HCT116 (cell line): Measurements from ENCODE around the gene TANGO6. TPM values are rescaled to one million over a fixed set of nuclear protein-coding genes. Genes with fewer than 3 reads are reported as not detected.

Experiments
- ATAC-seq: fragments of 200-7000 bp; cut with Tn5 transposase; 2 replicates; pipeline ENCODE4 v1.9.1; 2020; ENCODE audit warnings: mild to moderate bottlenecking, moderate library complexity
- BruUV-seq: library from RNA; stranded (reverse); fragments of 400-500 nt; replicated peaks from 2 replicates; lab custom pipeline; 2021; lab: Mats Ljungman, UMichigan
- CTCF ChIA-PET: fragments of 300-600 bp; sonication (Branson Sonifier 250); formaldehyde crosslinking; loops from one replicate; lab custom pipeline; 2021; ENCODE audit warnings: antibody characterized with exemption; lab: Charles Lee
- POLR2A ChIA-PET: fragments of 300-600, 350-600 bp; sonication (Branson Sonifier 250); formaldehyde crosslinking; loops from one replicate; lab custom pipeline; 2021; ENCODE audit warnings: antibody characterized with exemption; lab: Charles Lee
- RAD21 ChIA-PET, 2 experiments: fragments of 300-600 bp; sonication (Branson Sonifier 250); formaldehyde crosslinking; loops; one replicate each; lab custom pipeline; 2023; ENCODE audit warnings: low total read pairs in 2 of 2; ENCODE audit not compliant: uncharacterized antibody in 2 of 2, unreplicated experiment in 2 of 2, low non-redundant PET in 1 of 2; lab: Charles Lee
- DNase-seq: peaks from one replicate; pipeline ENCODE4 v3.0.0-alpha.2; 2010; ENCODE audit warnings: low read depth, low spot score
- H2AFZ ChIP-seq: fragments of 200-600 bp; shearing (Covaris generic), sonication (generic); 2 replicates; pipeline ENCODE4 v1.6.1; 2017; ENCODE audit warnings: low read depth, mixed run types, mixed read lengths, antibody characterized with exemption, low read length; ENCODE audit not compliant: poor library complexity, severe bottlenecking
- H3K27ac ChIP-seq: 2 replicates; pipeline ENCODE4 v1.5.1; 2012; ENCODE audit warnings: low read depth, low read length
- H3K27me3 ChIP-seq: fragments of 200-600 bp; sonication (generic); 2 replicates; pipeline ENCODE4 v1.6.1; 2016; ENCODE audit warnings: mixed run types, low read length, mixed read lengths; ENCODE audit not compliant: insufficient read depth
- H3K36me3 ChIP-seq, 2 experiments: fragments of 200-500 bp in 1 of 2; fragments of 200-600 bp in 1 of 2; sonication (Bioruptor generic) in 1 of 2; sonication (generic) in 1 of 2; 2 replicates each; pipeline versions ENCODE4 v1.5.1 to v1.6.1; 2014 to 2016; ENCODE audit warnings: low read length in 2 of 2, inconsistent platforms in 1 of 2, mixed read lengths in 1 of 2, mixed run types in 1 of 2; ENCODE audit not compliant: insufficient read depth in 2 of 2, control insufficient read depth in 1 of 2
- H3K4me1 ChIP-seq, 2 experiments: fragments of 200-600 bp in 1 of 2; sonication (generic) in 1 of 2; 2 replicates each; pipeline versions ENCODE4 v1.5.1 to v1.6.1; 2012 to 2017; ENCODE audit warnings: low read length in 2 of 2, inconsistent platforms in 1 of 2, mild to moderate bottlenecking in 1 of 2, mixed read lengths in 1 of 2, mixed run types in 1 of 2, moderate library complexity in 1 of 2; ENCODE audit not compliant: insufficient read depth in 2 of 2, control insufficient read depth in 1 of 2
- H3K4me2 ChIP-seq: fragments of 200-600 bp; sonication (generic); 2 replicates; pipeline ENCODE4 v1.6.1; 2017; ENCODE audit warnings: mixed run types, low read length, mixed read lengths
- H3K4me3 ChIP-seq, 2 experiments: fragments of 200-600 bp in 1 of 2; sonication (generic) in 1 of 2; replicated peaks in 1 of 2; 2 replicates each; pipeline ENCODE4 v1.5.1; 2011 to 2016; ENCODE audit warnings: low read length in 2 of 2, control low read depth in 1 of 2, low read depth in 1 of 2, mild to moderate bottlenecking in 1 of 2, mixed read lengths in 1 of 2, mixed run types in 1 of 2
- H3K79me2 ChIP-seq: fragments of 200-600 bp; sonication (generic); 2 replicates; pipeline ENCODE4 v1.6.1; 2017; ENCODE audit warnings: mild to moderate bottlenecking, mixed run types, low read length, moderate library complexity, mixed read lengths; ENCODE audit not compliant: insufficient read depth
- H3K9ac ChIP-seq: fragments of 200-600 bp; sonication (generic); 2 replicates; pipeline ENCODE4 v1.6.1; 2016; ENCODE audit warnings: low read length, mixed read lengths
- H3K9me2 ChIP-seq: fragments of 200-600 bp; sonication (generic), shearing (Covaris generic); 2 replicates; pipeline ENCODE4 v1.6.1; 2017; ENCODE audit warnings: mixed run types, mild to moderate bottlenecking, moderate library complexity; ENCODE audit not compliant: insufficient read depth
- H3K9me3 ChIP-seq, 2 experiments: fragments of 200-500 bp in 1 of 2; fragments of 200-600 bp in 1 of 2; sonication (Bioruptor generic) in 1 of 2; sonication (generic) in 1 of 2; 2 replicates each; pipeline ENCODE4 v1.6.1; 2014 to 2017; ENCODE audit warnings: low read length in 2 of 2, mixed read lengths in 2 of 2, inconsistent platforms in 1 of 2, low read depth in 1 of 2, mild to moderate bottlenecking in 1 of 2, mixed run types in 1 of 2, moderate library complexity in 1 of 2; ENCODE audit not compliant: control insufficient read depth in 1 of 2, insufficient read depth in 1 of 2
- H4K20me1 ChIP-seq: fragments of 200-600 bp; sonication (generic), shearing (Covaris generic); 2 replicates; pipeline ENCODE4 v1.6.1; 2017; ENCODE audit warnings: mixed run types, mild to moderate bottlenecking, moderate library complexity; ENCODE audit not compliant: insufficient read depth
- CBX3 ChIP-seq: IDR thresholded peaks from 2 replicates; pipeline ENCODE4 v1.6.1; 2012; ENCODE audit warnings: low read depth
- CEBPB ChIP-seq: IDR thresholded peaks from 2 replicates; pipeline ENCODE4 v1.6.1; 2012; ENCODE audit warnings: low read depth
- EGR1 ChIP-seq: IDR thresholded peaks from 2 replicates; pipeline ENCODE4 v1.6.1; 2012; ENCODE audit warnings: low read depth
- EZH2phosphoT487 ChIP-seq: fragments of 200-600 bp; IDR thresholded peaks from 2 replicates; pipeline ENCODE4 v1.6.1; 2018; ENCODE audit warnings: antibody characterized with exemption, borderline replicate concordance
- RAD21 ChIP-seq: IDR thresholded peaks from 2 replicates; pipeline ENCODE4 v1.6.1; 2012; ENCODE audit warnings: low read depth, mild to moderate bottlenecking
- SRF ChIP-seq: IDR thresholded peaks from 2 replicates; pipeline ENCODE4 v1.6.1; 2012; ENCODE audit warnings: low read depth
- TCF7L2 ChIP-seq: IDR thresholded peaks from 2 replicates; pipeline ENCODE4 v1.7.0; 2011; ENCODE audit warnings: borderline replicate concordance, inconsistent platforms; ENCODE audit not compliant: insufficient read depth, insufficient read length; ENCODE audit errors: extremely low read depth
- YY1 ChIP-seq: IDR thresholded peaks from 2 replicates; pipeline ENCODE4 v1.6.1; 2011; ENCODE audit warnings: low read length, low read depth, moderate library complexity, mild to moderate bottlenecking; ENCODE audit not compliant: insufficient replicate concordance; ENCODE audit errors: extremely low read depth
- ZFX ChIP-seq: fragments of 450-650 bp; IDR thresholded peaks from 2 replicates; pipeline ENCODE4 v1.6.1; 2017
- intact Hi-C: fragments of 100-400 bp; cut with micrococcal nuclease; formaldehyde crosslinking; loops from 2 replicates; pipeline ENCODE4 v1.10.0; 2022
- total RNA-seq: library from RNA; stranded (reverse); gene quantifications from one replicate; pipeline ENCODE4 v1.2.1, GENCODE V29; 2021; ENCODE audit not compliant: unreplicated experiment
- TF ChIP-seq, protein P1 (sequence below), 3 experiments: fragments of 200-600 bp in 1 of 3; sonication (generic) in 1 of 3; IDR thresholded peaks in 2 of 3; conservative IDR thresholded peaks in 1 of 3; 2 replicates each; pipeline ENCODE4 v1.5.1; 2012 to 2017; ENCODE audit warnings: low read depth in 2 of 3, low read length in 2 of 3, antibody characterized with exemption in 1 of 3, borderline replicate concordance in 1 of 3, control low read depth in 1 of 3, mild to moderate bottlenecking in 1 of 3, mixed read lengths in 1 of 3, mixed run types in 1 of 3, moderate library complexity in 1 of 3; ENCODE audit not compliant: insufficient read depth in 1 of 3

The TANGO6 gene
- total RNA-seq, 1 experiment from 2014 or later, result 16.4 TPM

GRCh38 chr16:68900009-68900408 is 56.7 kb downstream of the TANGO6 start:
- H3K36me3 ChIP-seq, result no peaks in the 10 kb centered on the region
- POLR2A ChIA-PET, result interaction anchor here (0.6 kb wide), 1 partner anchor 218 kb away, joined by 5 read pairs; no protein-coding TSS in a partner anchor
- no peaks in the 10 kb centered on the region for H3K9me3 ChIP-seq
- H3K4me2 ChIP-seq, result no peak overlapping the region
- no peaks in the 10 kb centered on the region for H3K79me2 ChIP-seq
- H3K9ac ChIP-seq, result no peak overlapping the region
- BruUV-seq, result no TSS peak
- CTCF ChIA-PET, result no interaction called here
- TF ChIP-seq CEBPB (no peak), EZH2phosphoT487 (no peak), SRF (no peak), TCF7L2 (no peak)
- no peak for ATAC-seq
- peaks cover 0 to 13% of the 10 kb centered on the region in 2 experiments; a peak in 2 of 4 replicates for H3K4me1 ChIP-seq
- no peak overlapping the region for H3K27ac ChIP-seq
- DNase-seq, result no peak
- no peaks in the 10 kb centered on the region for H3K27me3 ChIP-seq
- H3K4me3 ChIP-seq, result no peak overlapping the region
- H4K20me1 ChIP-seq, result no peaks in the 10 kb centered on the region
- RAD21 ChIA-PET, result no interaction called here
- no peak overlapping the region for H2AFZ ChIP-seq
- intact Hi-C loops, result loop anchor here (5.0 to 10.0 kb wide), 2 partner anchors 92 to 305 kb away; no protein-coding TSS in a partner anchor
- no peaks in the 10 kb centered on the region for H3K9me2 ChIP-seq

DNA sequence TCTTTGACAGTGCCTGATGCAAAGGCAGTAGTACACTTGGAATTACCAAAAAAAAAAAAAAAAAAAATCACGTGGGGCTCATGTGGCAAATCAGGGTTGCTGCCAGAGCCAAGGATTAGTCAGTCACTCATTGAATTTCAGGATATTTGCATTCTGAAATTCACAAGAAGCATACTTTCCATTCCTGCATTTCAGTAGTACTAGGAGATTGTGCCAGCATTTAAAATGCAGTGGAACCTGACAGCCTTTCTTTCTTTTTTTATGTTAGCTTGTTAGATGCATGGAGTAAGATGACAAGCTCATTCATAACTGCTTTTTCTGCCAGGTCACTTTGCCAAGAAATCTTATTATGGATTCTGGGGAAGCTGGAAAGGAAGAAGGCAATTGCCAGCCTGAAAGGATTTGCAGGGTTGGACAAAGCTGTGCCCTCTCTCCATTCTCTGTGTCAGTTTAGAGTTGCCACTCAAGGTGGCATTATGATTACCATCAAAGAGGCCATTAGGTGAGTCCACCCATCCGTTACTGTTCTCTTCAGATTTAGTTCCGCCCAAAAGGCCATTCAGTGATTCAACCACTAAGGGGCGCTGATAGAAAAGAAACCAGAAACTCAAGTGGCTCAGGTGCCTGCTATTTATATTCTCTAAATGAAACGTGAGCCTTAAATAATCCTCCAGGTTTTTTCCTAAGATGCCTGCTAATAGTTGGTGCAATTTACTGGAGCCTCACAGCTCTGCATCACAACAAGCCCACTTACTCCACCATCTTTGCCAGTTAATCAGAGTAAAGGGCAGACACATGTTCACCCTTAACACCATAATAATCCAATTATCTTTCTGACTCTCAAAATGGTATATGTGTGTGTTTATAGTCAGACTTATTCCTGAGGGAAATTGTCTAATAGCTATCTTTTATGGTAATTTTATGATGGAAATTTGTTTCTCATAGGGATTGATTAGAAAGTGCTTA is 59.0 kb downstream of the TANGO6 start:
- ChIA-PET RAD21 (interaction anchor here (0.9 to 1.1 kb wide), 2 partner anchors 203 to 221 kb away, joined by 3 to 5 read pairs; partner anchors contain the start of gene HAS3 (in 1 of the 2)), POLR2A (interaction anchor here (0.6 to 1.9 kb wide), 4 partner anchors 156 to 330 kb away, joined by 3 to 4 read pairs (median 4); partner anchors contain the start of gene HAS3), CTCF (interaction anchor here (0.7 to 2.3 kb wide), 15 partner anchors 16 to 312 kb away, joined by 3 to 16 read pairs (median 4); partner anchors contain the start of gene HAS3)
- intact Hi-C loops, result loop anchor here (1.0 to 10.0 kb wide), 4 partner anchors 90 to 307 kb away; partner anchors contain the start of gene HAS3
- no peak overlapping the region for H3K27ac ChIP-seq
- no peaks in the 10 kb centered on the region for H3K9me2 ChIP-seq
- no TSS peak for BruUV-seq
- no peaks in the 10 kb centered on the region for H3K9me3 ChIP-seq
- peak overlapping the region; percentile 2; the same call in 1 of the 2 replicates for H3K4me2 ChIP-seq
- H3K79me2 ChIP-seq, result no peaks in the 10 kb centered on the region
- no peaks in the 10 kb centered on the region for H4K20me1 ChIP-seq
- ATAC-seq, result peak; percentile 90
- TF ChIP-seq, protein P1, sequence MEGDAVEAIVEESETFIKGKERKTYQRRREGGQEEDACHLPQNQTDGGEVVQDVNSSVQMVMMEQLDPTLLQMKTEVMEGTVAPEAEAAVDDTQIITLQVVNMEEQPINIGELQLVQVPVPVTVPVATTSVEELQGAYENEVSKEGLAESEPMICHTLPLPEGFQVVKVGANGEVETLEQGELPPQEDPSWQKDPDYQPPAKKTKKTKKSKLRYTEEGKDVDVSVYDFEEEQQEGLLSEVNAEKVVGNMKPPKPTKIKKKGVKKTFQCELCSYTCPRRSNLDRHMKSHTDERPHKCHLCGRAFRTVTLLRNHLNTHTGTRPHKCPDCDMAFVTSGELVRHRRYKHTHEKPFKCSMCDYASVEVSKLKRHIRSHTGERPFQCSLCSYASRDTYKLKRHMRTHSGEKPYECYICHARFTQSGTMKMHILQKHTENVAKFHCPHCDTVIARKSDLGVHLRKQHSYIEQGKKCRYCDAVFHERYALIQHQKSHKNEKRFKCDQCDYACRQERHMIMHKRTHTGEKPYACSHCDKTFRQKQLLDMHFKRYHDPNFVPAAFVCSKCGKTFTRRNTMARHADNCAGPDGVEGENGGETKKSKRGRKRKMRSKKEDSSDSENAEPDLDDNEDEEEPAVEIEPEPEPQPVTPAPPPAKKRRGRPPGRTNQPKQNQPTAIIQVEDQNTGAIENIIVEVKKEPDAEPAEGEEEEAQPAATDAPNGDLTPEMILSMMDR (IDR thresholded peaks at IDR 0.05 in 2 of 3, conservative IDR thresholded peaks at IDR 0.05 in 1 of 3; ENCODE audit: borderline replicate concordance in 1 of 3, insufficient read depth in 1 of 3, low read depth in 2 of 3, low read length in 2 of 3), result peak; percentile 85 to 92 (median 90)
- TF ChIP-seq ZFX (no peak), CBX3 (peak; percentile 38; the same call in 1 of the 2 replicates), RAD21 (peak; percentile 98), EGR1 (no peak), YY1 (peak; percentile 15)
- no peak overlapping the region for H3K9ac ChIP-seq
- no peak overlapping the region for H2AFZ ChIP-seq
- H3K4me3 ChIP-seq, result no peak overlapping the region
- H3K27me3 ChIP-seq, result no peaks in the 10 kb centered on the region
- peaks cover 0 to 13% of the 10 kb centered on the region in 2 experiments; a peak in 2 of 4 replicates for H3K4me1 ChIP-seq
- H3K36me3 ChIP-seq, result no peaks in the 10 kb centered on the region
- DNase-seq, result peak; percentile 72
